Measurements from ENCODE around the gene C4orf50. TPM values are rescaled to one million over a fixed set of nuclear protein-coding genes. Genes with fewer than 3 reads are reported as not detected.

Gene C4orf50
- total and polyA plus RNA-seq, 2 of the 13 experiments (the other 11 are each of a cell fraction or from before 2014, with no cell fraction given), result not detected

- WGBS (ENCODE audit: low lambda C conversion rate), result 41% methylated on average over 7 of the region's 20 CpGs
- Histone ChIP-seq H3K4me1 (ENCODE audit: insufficient read depth, low read length) (peaks cover 6% of the 10 kb centered on the region), H3K27ac (ENCODE audit: extremely low read length, insufficient read depth, low read length) (no peak overlapping the region), H3K4me2 (ENCODE audit: low read depth, low read length) (no peak overlapping the region), H2AFZ (ENCODE audit: low read length) (no peak overlapping the region), H4K20me1 (ENCODE audit: insufficient read depth, low read length) (peaks cover 4% of the 10 kb centered on the region; the same call in 1 of the 2 replicates), H3K9me3 (ENCODE audit: low read length) (no peaks in the 10 kb centered on the region), H3K9ac (ENCODE audit: insufficient read depth, low read depth, low read length) (no peak overlapping the region), H3K27me3 (ENCODE audit: control insufficient read depth in 1 of 2, insufficient read depth in 2 of 2, low read length in 2 of 2) (peaks cover 18 to 61% of the 10 kb centered on the region in 2 experiments), H3K79me2 (ENCODE audit: insufficient read depth, low read length) (no peaks in the 10 kb centered on the region), H3K36me3 (replicated peaks in 1 of 2; ENCODE audit: control insufficient read depth in 1 of 2, insufficient read depth in 2 of 2, low read length in 2 of 2) (no peaks in the 10 kb centered on the region), H3K4me3 (replicated peaks in 1 of 3; ENCODE audit: insufficient read depth in 1 of 3, low read depth in 2 of 3, low read length in 3 of 3) (no peak overlapping the region)
- no peak for ATAC-seq
- ChIA-PET POLR2A (no interaction called here), CTCF (ENCODE audit: low intra/inter-chr PET ratio, low total read pairs) (no interaction called here)
- intact Hi-C loops (cut with micrococcal nuclease; ENCODE audit: unreplicated experiment) (no loop called here), in situ Hi-C loops (cut with HindIII; ENCODE audit: extremely low pct_ligation_motif_present, low pct_unique_long_range_greater_than_20kb) (no loop called here)
- no TSS peak for BruUV-seq (replicated peaks)
- FAIRE-seq, result no peak
- no peak for DNase-seq (ENCODE audit: low spot score)
- TF ChIP-seq ATF7-NPFF (CRISPR knock-in tag; IDR thresholded peaks at IDR 0.05; ENCODE audit: low read depth), result no peak
- no peak for TF ChIP-seq GABPA (IDR thresholded peaks at IDR 0.05; ENCODE audit: low read depth, low read length)
- no peak for TF ChIP-seq GABPA (CRISPR knock-in tag; IDR thresholded peaks at IDR 0.05; ENCODE audit: low read depth)
- no peak for TF ChIP-seq ZNF510 (CRISPR knock-in tag; IDR thresholded peaks at IDR 0.05; ENCODE audit: low read depth)
- TF ChIP-seq BORCS8-MEF2B (CRISPR knock-in tag; IDR thresholded peaks at IDR 0.05), result no peak
- no peak for TF ChIP-seq FOXC1 (CRISPR knock-in tag; IDR thresholded peaks at IDR 0.05; ENCODE audit: borderline replicate concordance)
- TF ChIP-seq ZFP36L2 (CRISPR knock-in tag; IDR thresholded peaks at IDR 0.05), result no peak
- no peak for TF ChIP-seq SNAPC2 (CRISPR knock-in tag; IDR thresholded peaks at IDR 0.05)
- no peak for TF ChIP-seq HNF4A (CRISPR knock-in tag; IDR thresholded peaks at IDR 0.05)
- no peak for TF ChIP-seq NR1H2 (CRISPR knock-in tag; IDR thresholded peaks at IDR 0.05; ENCODE audit: borderline replicate concordance, low read depth)
- TF ChIP-seq ZNF333 (CRISPR knock-in tag; IDR thresholded peaks at IDR 0.05; ENCODE audit: borderline replicate concordance), result no peak
- no peak for TF ChIP-seq ZBTB39 (CRISPR knock-in tag; IDR thresholded peaks at IDR 0.05)
- no peak for TF ChIP-seq NCOR1 (IDR thresholded peaks at IDR 0.05; ENCODE audit: borderline replicate concordance, low read length)
- TF ChIP-seq ZNF10 (CRISPR knock-in tag; IDR thresholded peaks at IDR 0.05; ENCODE audit: borderline replicate concordance, low read depth), result no peak
- TF ChIP-seq ZNF460 (CRISPR knock-in tag; IDR thresholded peaks at IDR 0.05; ENCODE audit: borderline replicate concordance), result no peak
- no peak for TF ChIP-seq ARHGAP35 (CRISPR knock-in tag; IDR thresholded peaks at IDR 0.05; ENCODE audit: borderline replicate concordance)
- TF ChIP-seq ZNF710 (CRISPR knock-in tag; IDR thresholded peaks at IDR 0.05; ENCODE audit: borderline replicate concordance), result no peak
- no peak for TF ChIP-seq THRA (CRISPR knock-in tag; IDR thresholded peaks at IDR 0.05; ENCODE audit: borderline replicate concordance)
Observed at GRCh38 chr4:6021831-6022606, 3.8 kb upstream of the C4orf50 start.

Data from HepG2 (cell line).